ENCODE data around the gene LGALS9C. TPM values are rescaled to one million over a fixed set of nuclear protein-coding genes. Genes with fewer than 3 reads are reported as not detected.
"Not testable (repeated sequence)": the region's sequence is repeated elsewhere in the genome, so short reads cannot be mapped to it uniquely, and the experiment has no call there.

LGALS9C gene
- total RNA-seq, 1 donor = not detected

- not testable (repeated sequence) for H4K20me1 ChIP-seq (ENCODE audit: insufficient read depth, low read length); DNase-seq (ENCODE audit: insufficient read length, low spot score, missing footprints); H3K27ac ChIP-seq (ENCODE audit: low read depth, low read length); H3K9me3 ChIP-seq (ENCODE audit: low read depth, low read length); H3K36me3 ChIP-seq (ENCODE audit: insufficient read depth, low read length); H3K4me3 ChIP-seq (ENCODE audit: insufficient read depth, low read length); H3K79me2 ChIP-seq (ENCODE audit: insufficient read depth, low read length); H3K4me2 ChIP-seq (ENCODE audit: insufficient read depth, low read length); H3K27me3 ChIP-seq (ENCODE audit: insufficient read depth, low read length); H3K4me1 ChIP-seq (ENCODE audit: insufficient read depth, low read length); H2AFZ ChIP-seq (ENCODE audit: low read length)
Observed at GRCh38 chr17:18530405-18530804, 53.8 kb downstream of the LGALS9C start.

- not testable (repeated sequence) for H3K4me1 ChIP-seq (ENCODE audit: insufficient read depth, low read length); H3K9me3 ChIP-seq (ENCODE audit: low read depth, low read length); H3K4me2 ChIP-seq (ENCODE audit: insufficient read depth, low read length); H4K20me1 ChIP-seq (ENCODE audit: insufficient read depth, low read length); H3K27ac ChIP-seq (ENCODE audit: low read depth, low read length); DNase-seq (ENCODE audit: insufficient read length, low spot score, missing footprints); H3K79me2 ChIP-seq (ENCODE audit: insufficient read depth, low read length); H3K36me3 ChIP-seq (ENCODE audit: insufficient read depth, low read length); H2AFZ ChIP-seq (ENCODE audit: low read length); H3K27me3 ChIP-seq (ENCODE audit: insufficient read depth, low read length); H3K4me3 ChIP-seq (ENCODE audit: insufficient read depth, low read length)
Observed at GRCh38 chr17:18542234-18542633, 65.6 kb downstream of the LGALS9C start.

GRCh38 chr17:18542907-18543306 is 66.3 kb downstream of the LGALS9C start:
- H3K27ac ChIP-seq (ENCODE audit: low read depth, low read length) = not testable (repeated sequence)

More at GRCh38 chr17:18542907-18543306, 66.3 kb downstream of the LGALS9C start:
- H3K4me2 ChIP-seq (ENCODE audit: insufficient read depth, low read length); H3K9me3 ChIP-seq (ENCODE audit: low read depth, low read length); H2AFZ ChIP-seq (ENCODE audit: low read length); H3K36me3 ChIP-seq (ENCODE audit: insufficient read depth, low read length); H4K20me1 ChIP-seq (ENCODE audit: insufficient read depth, low read length); H3K4me1 ChIP-seq (ENCODE audit: insufficient read depth, low read length); H3K27me3 ChIP-seq (ENCODE audit: insufficient read depth, low read length); DNase-seq (ENCODE audit: insufficient read length, low spot score, missing footprints); H3K79me2 ChIP-seq (ENCODE audit: insufficient read depth, low read length); H3K4me3 ChIP-seq (ENCODE audit: insufficient read depth, low read length): not testable (repeated sequence)

Small RNA genes lying within 50 kb of the gene (small RNA-seq; reads per million reads assigned to genes)
- gene AL353997.1 (not detected), gene AL353997.4 (not detected)

Other genes starting within 250 kb of the LGALS9C start
- 208 and 212 TPM in 2 replicates for gene FLII, start 218.1 kb upstream of the LGALS9C start, total RNA-seq
- 14.5 and 16.5 TPM in 2 replicates for gene MIEF2, start 216.1 kb upstream of the LGALS9C start, total RNA-seq
- 36.2 and 39.5 TPM in 2 replicates for gene TOP3A, start 161.8 kb upstream of the LGALS9C start, total RNA-seq
- 22.1 TPM in 2 replicates for gene SMCR8, start 161.5 kb upstream of the LGALS9C start, total RNA-seq
- gene SHMT1, start 113.2 kb upstream of the LGALS9C start, total RNA-seq = 19.5 and 26.5 TPM in 2 replicates
- not detected in 2 replicates for gene EVPLL, start 99.0 kb upstream of the LGALS9C start, total RNA-seq
- not detected in 2 replicates for gene TBC1D28, start 167.6 kb downstream of the LGALS9C start, total RNA-seq
- 8.7 and 8.8 TPM in 2 replicates for gene FOXO3B, start 205.5 kb downstream of the LGALS9C start, total RNA-seq

Data from osteoblast (primary cell).